Anterior cingulate cortex (tissue), 58 donors: ENCODE data around the gene GUCA1C.

ENCODE experiments used
- DNase-seq, 58 donors: peaks; one replicate each; lab custom pipeline; 2025; lab: John Stamatoyannopoulos, UW

Gene GUCA1C

GRCh38 chr3:108953700-108954099, at the start of gene GUCA1C:
Gene GUCA1C (minus strand): TSS chr3:108953879. CDS start chr3:108953762, 117 bp downstream.
- DNase-seq, result no peak

GRCh38 chr3:108998436-108998835, 44.8 kb upstream of the GUCA1C start:
- DNase-seq, result no peak

GRCh38 chr3:108985844-108986243, 32.2 kb upstream of the GUCA1C start:
- no peak for DNase-seq

- no peak for DNase-seq
These were observed 29.4 kb upstream of the GUCA1C start for GRCh38 chr3:108983051-108983450.

- DNase-seq, result no peak
These were observed 22.4 kb upstream of the GUCA1C start for GRCh38 chr3:108976058-108976457.

- DNase-seq, result no peak
These were observed 19.3 kb upstream of the GUCA1C start for GRCh38 chr3:108973019-108973418.

- no peak for DNase-seq
These were observed 18.8 kb upstream of the GUCA1C start for GRCh38 chr3:108972482-108972881.

GRCh38 chr3:108970561-108970960, 16.9 kb upstream of the GUCA1C start:
- no peak for DNase-seq

- no peak for DNase-seq
These were observed 13.1 kb upstream of the GUCA1C start for GRCh38 chr3:108966773-108967172.

GRCh38 chr3:108959017-108959416, 5.3 kb upstream of the GUCA1C start:
- DNase-seq, result no peak

- DNase-seq, result no peak
These were observed 469 bp downstream of the GUCA1C start for GRCh38 chr3:108953210-108953609.

GRCh38 chr3:108951820-108952501, 1.7 kb downstream of the GUCA1C start:
- DNase-seq, result no peak

- DNase-seq, result no peak
These were observed 5.8 kb downstream of the GUCA1C start for GRCh38 chr3:108947855-108948254.

GRCh38 chr3:108946292-108947285, 7.1 kb downstream of the GUCA1C start:
- no peak for DNase-seq

GRCh38 chr3:108940568-108941263, 13.0 kb downstream of the GUCA1C start:
- DNase-seq, result no peak

- no peak for DNase-seq
These were observed 13.5 kb downstream of the GUCA1C start for GRCh38 chr3:108940166-108940565.

- no peak for DNase-seq
These were observed 16.6 kb downstream of the GUCA1C start for GRCh38 chr3:108936924-108937689.

GRCh38 chr3:108931035-108931434, 22.6 kb downstream of the GUCA1C start:
- DNase-seq, result no peak

GRCh38 chr3:108918866-108919265, 34.8 kb downstream of the GUCA1C start:
- no peak for DNase-seq
